H9 (cell line): ENCODE data around the gene CCKAR. TPM values are rescaled to one million over a fixed set of nuclear protein-coding genes. Genes with fewer than 3 reads are reported as not detected.

Source experiments
- DNase-seq: peaks from one replicate; pipeline ENCODE4 v3.0.0-alpha.2; 2017
- H2AFZ ChIP-seq: one replicate; pipeline ENCODE4 v1.6.1; 2013; ENCODE audit warnings: mild to moderate bottlenecking, low read length, control low read depth, moderate library complexity
- H2AK5ac ChIP-seq: 2 replicates; pipeline ENCODE4 v1.6.1; 2013; ENCODE audit warnings: low read length, control low read depth, mixed read lengths; ENCODE audit not compliant: insufficient read length
- H2BK120ac ChIP-seq: one replicate; pipeline ENCODE4 v1.6.1; 2013; ENCODE audit warnings: low read depth, mild to moderate bottlenecking, low read length, control low read depth, inconsistent platforms; ENCODE audit not compliant: poor library complexity, severe bottlenecking
- H2BK12ac ChIP-seq: 2 replicates; pipeline ENCODE4 v1.6.1; 2013; ENCODE audit warnings: low read length, control low read depth, mixed read lengths, low read depth; ENCODE audit not compliant: insufficient read length
- H2BK15ac ChIP-seq: 2 replicates; pipeline ENCODE4 v1.6.1; 2013; ENCODE audit warnings: low read depth, low read length, control low read depth
- H2BK20ac ChIP-seq: one replicate; pipeline ENCODE4 v1.6.1; 2013; ENCODE audit warnings: low read depth, mild to moderate bottlenecking, low read length, control low read depth, inconsistent platforms; ENCODE audit not compliant: poor library complexity, severe bottlenecking
- H2BK5ac ChIP-seq: 2 replicates; pipeline ENCODE4 v1.6.1; 2013; ENCODE audit warnings: low read length, control low read depth, mixed read lengths; ENCODE audit not compliant: insufficient read length
- H3K14ac ChIP-seq: 2 replicates; pipeline ENCODE4 v1.6.1; 2013; ENCODE audit warnings: low read length, control low read depth; ENCODE audit not compliant: insufficient read depth
- H3K18ac ChIP-seq: 2 replicates; pipeline ENCODE4 v1.6.1; 2013; ENCODE audit warnings: low read depth, mild to moderate bottlenecking, mixed read lengths, low read length, control low read depth; ENCODE audit not compliant: insufficient read length
- H3K23ac ChIP-seq: 2 replicates; pipeline ENCODE4 v1.6.1; 2013; ENCODE audit warnings: low read length, control low read depth, mixed read lengths, low read depth; ENCODE audit not compliant: insufficient read length
- H3K23me2 ChIP-seq: 2 replicates; pipeline ENCODE4 v1.6.1; 2013; ENCODE audit warnings: low read depth, mild to moderate bottlenecking, mixed read lengths, low read length, control low read depth; ENCODE audit not compliant: insufficient read length, poor library complexity, severe bottlenecking
- H3K27ac ChIP-seq: 2 replicates; pipeline ENCODE4 v1.5.1; 2013; ENCODE audit warnings: low read length, control low read depth, mixed read lengths, low read depth; ENCODE audit not compliant: insufficient read length
- H3K27me3 ChIP-seq: 2 replicates; pipeline ENCODE4 v1.6.1; 2013; ENCODE audit warnings: low read length, control low read depth, inconsistent platforms; ENCODE audit not compliant: insufficient read depth
- H3K4ac ChIP-seq: 2 replicates; pipeline ENCODE4 v1.6.1; 2013; ENCODE audit warnings: low read depth, mild to moderate bottlenecking, control low read depth, inconsistent platforms, low read length, moderate library complexity
- H3K4me1 ChIP-seq: 2 replicates; pipeline ENCODE4 v1.6.1; 2013; ENCODE audit warnings: low read length, control low read depth, inconsistent platforms; ENCODE audit not compliant: insufficient read depth
- H3K4me2 ChIP-seq: 2 replicates; pipeline ENCODE4 v1.6.1; 2013; ENCODE audit warnings: low read length, control low read depth, mixed read lengths; ENCODE audit not compliant: insufficient read length, insufficient read depth
- H3K56ac ChIP-seq: 2 replicates; pipeline ENCODE4 v1.6.1; 2013; ENCODE audit warnings: low read depth, mild to moderate bottlenecking, mixed read lengths, low read length, control low read depth; ENCODE audit not compliant: insufficient read length
- H3K79me1 ChIP-seq: 2 replicates; pipeline ENCODE4 v1.6.1; 2013; ENCODE audit warnings: low read depth, mild to moderate bottlenecking, moderate library complexity, low read length, control low read depth, inconsistent platforms; ENCODE audit not compliant: insufficient read depth, poor library complexity, severe bottlenecking
- H3K79me2 ChIP-seq: 2 replicates; pipeline ENCODE4 v1.6.1; 2013; ENCODE audit warnings: low read length, control low read depth, inconsistent platforms; ENCODE audit not compliant: insufficient read depth
- H3K9ac ChIP-seq: 2 replicates; pipeline ENCODE4 v1.6.1; 2013; ENCODE audit warnings: low read length, control low read depth, mixed read lengths; ENCODE audit not compliant: insufficient read length; ENCODE audit errors: extremely low read depth
- H3K9me3 ChIP-seq: one replicate; pipeline ENCODE4 v1.6.1; 2013; ENCODE audit warnings: low read depth, low read length, inconsistent platforms; ENCODE audit not compliant: control insufficient read depth
- H3T11ph ChIP-seq: one replicate; pipeline ENCODE4 v1.6.1; 2013; ENCODE audit warnings: mild to moderate bottlenecking, low read length, control low read depth, inconsistent platforms
- H4K20me1 ChIP-seq: one replicate; pipeline ENCODE4 v1.6.1; 2013; ENCODE audit not compliant: control insufficient read depth, insufficient read length, insufficient read depth
- H4K5ac ChIP-seq: 2 replicates; pipeline ENCODE4 v1.6.1; 2013; ENCODE audit warnings: low read depth, mild to moderate bottlenecking, mixed read lengths, low read length, control low read depth; ENCODE audit not compliant: insufficient read length
- H4K8ac ChIP-seq: replicated peaks from 2 replicates; pipeline ENCODE4 v1.6.1; 2013; ENCODE audit warnings: low read length, control low read depth, mixed read lengths, low read depth; ENCODE audit not compliant: insufficient read length
- H4K91ac ChIP-seq: 2 replicates; pipeline ENCODE4 v1.6.1; 2013; ENCODE audit warnings: low read depth, mild to moderate bottlenecking, moderate library complexity, mixed read lengths, low read length, control low read depth; ENCODE audit not compliant: insufficient read length
- H3K27ac Mint-ChIP-seq, 3 experiments: 2 replicates in 2 of 3; 3 replicates in 1 of 3; pipeline ENCODE4 v1.8.0; 2020 to 2021; ENCODE audit warnings: mixed read lengths in 3 of 3, mild to moderate bottlenecking in 1 of 3, moderate library complexity in 1 of 3
- H3K27me3 Mint-ChIP-seq: 2 replicates; pipeline ENCODE4 v1.8.0; 2021; ENCODE audit warnings: low read depth, mild to moderate bottlenecking, moderate library complexity, mixed read lengths
- H3K36me3 Mint-ChIP-seq, 3 experiments: 2 replicates in 2 of 3; 3 replicates in 1 of 3; pipeline ENCODE4 v1.8.0; 2020 to 2021; ENCODE audit warnings: low read depth in 3 of 3, mixed read lengths in 3 of 3; ENCODE audit not compliant: insufficient read depth in 1 of 3
- H3K4me1 Mint-ChIP-seq, 2 experiments: 2 replicates each; pipeline ENCODE4 v1.8.0; 2020; ENCODE audit warnings: mixed read lengths in 2 of 2
- H3K4me3 Mint-ChIP-seq, 2 experiments: 2 replicates in 1 of 2; 3 replicates in 1 of 2; pipeline ENCODE4 v1.8.0; 2020 to 2021; ENCODE audit warnings: mild to moderate bottlenecking in 2 of 2, mixed read lengths in 2 of 2, moderate library complexity in 1 of 2
- H3K9me3 Mint-ChIP-seq, 2 experiments: 2 replicates in 1 of 2; 3 replicates in 1 of 2; pipeline ENCODE4 v1.8.0; 2020; ENCODE audit warnings: mild to moderate bottlenecking in 2 of 2, mixed read lengths in 2 of 2, moderate library complexity in 1 of 2
- CTCF ChIP-seq: fragments of 200-600 bp; sonication (generic); conservative IDR thresholded peaks from 3 replicates; pipeline ENCODE4 v1.8.0; 2021; ENCODE audit warnings: antibody characterized with exemption, mild to moderate bottlenecking
- WGBS: extraction: QIAGEN DNeasy Blood & Tissue Kit; methylation state at CpG from one replicate; pipeline ENCODE4 v1.1.7; 2013; ENCODE audit warnings: missing lambda C conversion rate, low lambda C conversion rate, mixed read lengths; ENCODE audit not compliant: insufficient read length; ENCODE audit errors: extremely low coverage; 5-methylcytosine and 5-hydroxymethylcytosine counted together
- total RNA-seq: library from RNA; stranded (reverse); gene quantifications from 2 replicates; pipeline ENCODE4 v1.2.1, GENCODE V29; 2021

The CCKAR gene
- total RNA-seq, 1 experiment from 2014 or later, result not detected

GRCh38 chr4:26432419-26432818, 57.9 kb downstream of the CCKAR start:
- Mint-ChIP-seq H3K4me3 (no peak overlapping the region), H3K4me1 (no peaks in the 10 kb centered on the region), H3K9me3 (no peaks in the 10 kb centered on the region), H3K27me3 (no peaks in the 10 kb centered on the region), H3K27ac (peak overlapping the region in 2 of 3 experiments; percentile 46 to 71; a peak in 2 of 7 replicates), H3K36me3 (peaks cover 18 to 91% (median 48%) of the 10 kb centered on the region in 3 experiments; a peak in 6 of 7 replicates)
- Histone ChIP-seq H3K79me1 (no peaks in the 10 kb centered on the region), H3K14ac (no peak overlapping the region), H3K9ac (no peak overlapping the region), H3K27ac (no peak overlapping the region), H2BK20ac (no peak overlapping the region), H3K56ac (no peak overlapping the region), H3K4me1 (no peaks in the 10 kb centered on the region), H3K27me3 (no peaks in the 10 kb centered on the region), H3K23me2 (no peaks in the 10 kb centered on the region), H2BK12ac (no peak overlapping the region), H2BK15ac (no peak overlapping the region), H3K23ac (no peak overlapping the region), H2BK5ac (no peak overlapping the region), H2BK120ac (no peak overlapping the region), H2AFZ (no peak overlapping the region), H3K4ac (no peak overlapping the region), H3T11ph (no peak overlapping the region), H3K9me3 (no peaks in the 10 kb centered on the region), H2AK5ac (no peak overlapping the region), H3K79me2 (no peaks in the 10 kb centered on the region), H4K20me1 (no peaks in the 10 kb centered on the region), H3K18ac (no peak overlapping the region), H4K91ac (no peak overlapping the region), H3K4me2 (no peak overlapping the region), H4K8ac (no peak overlapping the region), H4K5ac (no peak overlapping the region)
- no peak for TF ChIP-seq CTCF
- WGBS, result no CpG with 5 or more reads among the region's 5 CpGs
- DNase-seq, result no peak
